MM.1S (cell line): Measurements from ENCODE around the gene ULK4.

ENCODE experiments used
- DNase-seq: peaks from one replicate; pipeline ENCODE4 v3.0.0-alpha.2; 2015
- H2AFZ ChIP-seq: fragments of 300-600 bp; sonication (generic); 2 replicates; pipeline ENCODE4 v1.6.0; 2016; ENCODE audit warnings: antibody characterized with exemption, low read length
- H3F3A ChIP-seq: fragments of 300-600 bp; sonication (generic); 2 replicates; pipeline ENCODE4 v1.6.1; 2016; ENCODE audit warnings: mild to moderate bottlenecking, antibody characterized with exemption, low read length, moderate library complexity, mixed read lengths; ENCODE audit not compliant: insufficient read depth
- H3K27ac ChIP-seq: fragments of 300-600 bp; sonication (generic); 2 replicates; pipeline ENCODE4 v1.5.1; 2016; ENCODE audit warnings: mild to moderate bottlenecking, low read length
- H3K27me3 ChIP-seq: fragments of 300-600 bp; sonication (generic); replicated peaks from 2 replicates; pipeline ENCODE4 v1.6.0; 2016; ENCODE audit warnings: low read length; ENCODE audit not compliant: insufficient read depth
- H3K36me3 ChIP-seq: fragments of 300-600 bp; sonication (generic); replicated peaks from 2 replicates; pipeline ENCODE4 v1.6.1; 2016; ENCODE audit warnings: mild to moderate bottlenecking, low read length, mixed read lengths; ENCODE audit not compliant: insufficient read depth
- H3K4me1 ChIP-seq: fragments of 300-600 bp; sonication (generic); 2 replicates; pipeline ENCODE4 v1.6.1; 2016; ENCODE audit warnings: low read length, mixed read lengths
- H3K4me2 ChIP-seq: fragments of 300-600 bp; sonication (generic); 2 replicates; pipeline ENCODE4 v1.6.0; 2016; ENCODE audit warnings: low read depth, low read length
- H3K4me3 ChIP-seq: fragments of 300-600 bp; sonication (generic); 2 replicates; pipeline ENCODE4 v1.5.1; 2016; ENCODE audit warnings: low read length, mixed read lengths
- H3K79me2 ChIP-seq: fragments of 300-600 bp; sonication (generic); 2 replicates; pipeline ENCODE4 v1.6.1; 2016; ENCODE audit warnings: mixed run types, low read length, mixed read lengths
- H3K9ac ChIP-seq: fragments of 300-600 bp; sonication (generic); 2 replicates; pipeline ENCODE4 v1.6.1; 2016; ENCODE audit warnings: low read length, mixed read lengths
- H3K9me2 ChIP-seq: fragments of 300-600 bp; sonication (generic); replicated peaks from 2 replicates; pipeline ENCODE4 v1.6.1; 2016; ENCODE audit warnings: mild to moderate bottlenecking, low read length, mixed read lengths; ENCODE audit not compliant: insufficient read depth
- H3K9me3 ChIP-seq: fragments of 300-600 bp; sonication (generic); replicated peaks from 2 replicates; pipeline ENCODE4 v1.6.1; 2016; ENCODE audit warnings: mild to moderate bottlenecking, low read length, mixed read lengths; ENCODE audit not compliant: insufficient read depth
- H4K20me1 ChIP-seq: fragments of 300-600 bp; sonication (generic); 2 replicates; pipeline ENCODE4 v1.6.1; 2016; ENCODE audit warnings: mild to moderate bottlenecking, low read length, moderate library complexity, mixed read lengths; ENCODE audit not compliant: insufficient read depth
- EZH2 ChIP-seq: fragments of 300-600 bp; sonication (generic); optimal IDR thresholded peaks from 2 replicates; pipeline ENCODE3; 2017; ENCODE audit warnings: low read depth, mild to moderate bottlenecking, antibody characterized with exemption, low read length, mixed read lengths
- EZH2phosphoT487 ChIP-seq: fragments of 300-600 bp; sonication (generic); IDR thresholded peaks from 2 replicates; pipeline ENCODE4 v1.6.1; 2018; ENCODE audit warnings: antibody characterized with exemption, low read length
- TF ChIP-seq, protein P1 (sequence below): fragments of 300-600 bp; sonication (generic); IDR thresholded peaks from 2 replicates; pipeline ENCODE4 v1.5.1; 2016; ENCODE audit warnings: antibody characterized with exemption, low read length, mixed read lengths

Gene ULK4

DNA sequence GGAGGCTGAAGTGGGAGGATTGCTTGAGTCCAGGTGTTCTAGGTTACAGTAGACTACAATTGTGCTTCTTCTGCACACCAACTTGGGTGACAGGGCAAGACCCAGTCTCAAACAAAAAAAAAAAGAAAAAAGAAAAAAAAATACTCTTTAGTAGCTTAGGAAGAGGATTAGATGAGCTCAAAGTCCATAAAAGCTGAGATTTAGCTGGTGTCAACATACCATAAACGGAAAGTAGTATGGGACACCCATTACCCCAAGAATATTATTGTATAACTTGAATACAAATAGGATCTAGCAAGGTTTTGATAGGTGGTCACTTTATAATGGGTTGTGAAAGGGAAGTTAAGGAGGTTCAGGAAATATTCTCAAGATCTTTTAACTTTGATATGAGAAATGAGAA lies 38.0 kb upstream of the ULK4 start:
- Histone ChIP-seq H3F3A (no peaks in the 10 kb centered on the region), H3K4me1 (peaks cover 9% of the 10 kb centered on the region; the same call in 1 of the 2 replicates), H2AFZ (no peak overlapping the region), H3K4me2 (no peak overlapping the region), H3K9me2 (no peaks in the 10 kb centered on the region), H3K9ac (no peak overlapping the region), H3K4me3 (no peak overlapping the region), H4K20me1 (no peaks in the 10 kb centered on the region), H3K27ac (no peak overlapping the region), H3K36me3 (no peaks in the 10 kb centered on the region), H3K27me3 (no peaks in the 10 kb centered on the region), H3K79me2 (no peaks in the 10 kb centered on the region), H3K9me3 (no peaks in the 10 kb centered on the region)
- no peak for DNase-seq
- TF ChIP-seq EZH2phosphoT487 (no peak), EZH2 (no peak)
- TF ChIP-seq, protein P1, sequence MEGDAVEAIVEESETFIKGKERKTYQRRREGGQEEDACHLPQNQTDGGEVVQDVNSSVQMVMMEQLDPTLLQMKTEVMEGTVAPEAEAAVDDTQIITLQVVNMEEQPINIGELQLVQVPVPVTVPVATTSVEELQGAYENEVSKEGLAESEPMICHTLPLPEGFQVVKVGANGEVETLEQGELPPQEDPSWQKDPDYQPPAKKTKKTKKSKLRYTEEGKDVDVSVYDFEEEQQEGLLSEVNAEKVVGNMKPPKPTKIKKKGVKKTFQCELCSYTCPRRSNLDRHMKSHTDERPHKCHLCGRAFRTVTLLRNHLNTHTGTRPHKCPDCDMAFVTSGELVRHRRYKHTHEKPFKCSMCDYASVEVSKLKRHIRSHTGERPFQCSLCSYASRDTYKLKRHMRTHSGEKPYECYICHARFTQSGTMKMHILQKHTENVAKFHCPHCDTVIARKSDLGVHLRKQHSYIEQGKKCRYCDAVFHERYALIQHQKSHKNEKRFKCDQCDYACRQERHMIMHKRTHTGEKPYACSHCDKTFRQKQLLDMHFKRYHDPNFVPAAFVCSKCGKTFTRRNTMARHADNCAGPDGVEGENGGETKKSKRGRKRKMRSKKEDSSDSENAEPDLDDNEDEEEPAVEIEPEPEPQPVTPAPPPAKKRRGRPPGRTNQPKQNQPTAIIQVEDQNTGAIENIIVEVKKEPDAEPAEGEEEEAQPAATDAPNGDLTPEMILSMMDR = no peak

DNA sequence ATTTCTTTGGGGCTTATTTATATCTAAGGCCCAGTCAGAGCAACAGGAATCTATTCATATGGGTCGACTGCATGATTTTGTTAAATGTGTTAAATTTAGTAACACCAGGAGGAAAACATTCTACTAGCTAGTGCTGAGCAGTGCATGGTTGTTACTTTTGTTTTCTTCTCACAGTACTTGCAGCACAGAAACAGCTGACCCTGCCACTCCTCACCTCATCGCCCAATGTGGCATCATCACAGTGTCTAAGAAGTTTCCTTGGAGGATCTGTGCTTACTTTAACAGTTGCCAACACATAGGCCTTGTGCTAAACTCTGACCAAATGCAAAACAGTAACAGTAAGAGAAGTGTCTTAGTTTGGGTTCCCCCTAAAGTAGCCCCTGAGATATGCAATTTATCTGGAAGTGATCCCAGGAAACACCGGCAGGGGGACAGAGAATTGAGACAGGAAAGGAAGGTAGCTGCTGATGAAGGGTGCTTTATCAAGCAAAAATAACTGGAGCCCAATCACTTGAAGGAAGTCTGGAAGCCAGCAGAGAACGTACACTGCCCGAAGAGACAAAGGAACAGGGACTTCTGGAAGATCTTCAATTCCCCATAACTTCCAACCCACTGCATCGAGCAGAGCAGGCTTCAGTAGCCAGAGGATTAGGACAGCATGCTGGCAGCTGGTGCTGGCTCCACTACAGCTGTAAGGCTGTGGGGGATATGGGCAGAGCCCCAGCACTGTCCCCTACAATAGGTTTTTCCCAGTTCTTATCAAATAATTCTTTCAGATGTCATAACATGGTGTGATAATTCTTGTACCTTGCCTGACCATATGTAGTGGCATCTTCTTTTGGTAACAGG lies 36.0 kb upstream of the ULK4 start:
- DNase-seq = peak; percentile 28
- H3F3A ChIP-seq = no peaks in the 10 kb centered on the region
- H3K36me3 ChIP-seq = no peaks in the 10 kb centered on the region
- no peak overlapping the region for H3K4me3 ChIP-seq
- no peaks in the 10 kb centered on the region for H3K27me3 ChIP-seq
- H4K20me1 ChIP-seq = no peaks in the 10 kb centered on the region
- H3K79me2 ChIP-seq = no peaks in the 10 kb centered on the region
- 0 out of 2 replicates have a peak overlapping the region, but pooled peaks have one; percentile 12 for H2AFZ ChIP-seq
- peak overlapping the region; percentile 9; the same call in 1 of the 2 replicates for H3K4me2 ChIP-seq
- H3K9ac ChIP-seq = no peak overlapping the region
- H3K9me2 ChIP-seq = no peaks in the 10 kb centered on the region
- no peaks in the 10 kb centered on the region for H3K9me3 ChIP-seq
- peaks cover 12% of the 10 kb centered on the region; the same call in 1 of the 2 replicates for H3K4me1 ChIP-seq
- TF ChIP-seq EZH2 = no peak
- TF ChIP-seq, protein P1 = peak; percentile 11
- no peak for TF ChIP-seq EZH2phosphoT487
- no peak overlapping the region; the same call in 1 of the 2 replicates for H3K27ac ChIP-seq

GRCh38 chr3:41991437-41991836 lies 29.5 kb upstream of the ULK4 start:
- Histone ChIP-seq H3K27me3 (no peaks in the 10 kb centered on the region), H3K4me3 (no peak overlapping the region)

More at GRCh38 chr3:41991437-41991836, 29.5 kb upstream of the ULK4 start:
- Histone ChIP-seq H3K4me2 (no peak overlapping the region), H2AFZ (no peak overlapping the region), H3K9me3 (no peaks in the 10 kb centered on the region), H3K9ac (no peak overlapping the region), H3F3A (no peaks in the 10 kb centered on the region), H3K36me3 (no peaks in the 10 kb centered on the region), H3K27ac (no peak overlapping the region), H3K79me2 (no peaks in the 10 kb centered on the region), H4K20me1 (no peaks in the 10 kb centered on the region), H3K9me2 (no peaks in the 10 kb centered on the region), H3K4me1 (0 out of 2 replicates have a peak, but pooled peaks cover 3% of the 10 kb centered on the region)
- no peak for TF ChIP-seq EZH2phosphoT487
- TF ChIP-seq EZH2 = no peak
- TF ChIP-seq, protein P1 = no peak
- no peak for DNase-seq
